HepG2 (cell line): ENCODE results near the gene ZBTB46. TPM values are rescaled to one million over a fixed set of nuclear protein-coding genes. Genes with fewer than 3 reads are reported as not detected.

Source experiments
- HES4 ChIP-seq: sonication (generic); formaldehyde crosslinking; IDR thresholded peaks from 2 replicates; pipeline ENCODE4 v1.9.0; 2021; ENCODE audit warnings: mild to moderate bottlenecking, missing genetic modification reagents, borderline replicate concordance
- KMT2A ChIP-seq: sonication (generic); formaldehyde crosslinking; IDR thresholded peaks from 2 replicates; pipeline ENCODE4 v1.4.0; 2020; ENCODE audit warnings: missing genetic modification reagents
- ONECUT2 ChIP-seq: sonication (generic); formaldehyde crosslinking; IDR thresholded peaks from 2 replicates; pipeline ENCODE4 v1.4.0; 2020; ENCODE audit warnings: missing genetic modification reagents
- PAF1 ChIP-seq: IDR thresholded peaks from 2 replicates; pipeline ENCODE4 v1.6.1; 2016; ENCODE audit warnings: missing genetic modification reagents, missing compliant biosample characterization
- RBAK ChIP-seq: sonication (generic); formaldehyde crosslinking; IDR thresholded peaks from 2 replicates; pipeline ENCODE4 v1.5.1; 2020; ENCODE audit warnings: mild to moderate bottlenecking, missing genetic modification reagents
- TAF15 ChIP-seq: fragments of 200-400 bp; formaldehyde crosslinking; IDR thresholded peaks from one replicate; pipeline ENCODE4 v1.6.1; 2018; ENCODE audit warnings: mild to moderate bottlenecking, low read depth, low read length; ENCODE audit not compliant: poor library complexity, severe bottlenecking
- TCF7L2 ChIP-seq: IDR thresholded peaks from 2 replicates; pipeline ENCODE4 v1.6.1; 2011; ENCODE audit warnings: mild to moderate bottlenecking, low read depth, low read length, moderate library complexity
- ZNF124 ChIP-seq: sonication (generic); formaldehyde crosslinking; IDR thresholded peaks from 2 replicates; pipeline ENCODE4 v1.4.0; 2020; ENCODE audit warnings: missing genetic modification reagents
- ZNF546 ChIP-seq: sonication (generic); formaldehyde crosslinking; conservative IDR thresholded peaks from 2 replicates; pipeline ENCODE4 v1.8.1; 2023; ENCODE audit warnings: mild to moderate bottlenecking, missing genetic modification reagents
- ZNF674 ChIP-seq: sonication (generic); formaldehyde crosslinking; IDR thresholded peaks from 2 replicates; pipeline ENCODE4 v1.5.0; 2020; ENCODE audit warnings: low read depth, mild to moderate bottlenecking, missing genetic modification reagents
- ZNF709 ChIP-seq: sonication (generic); formaldehyde crosslinking; IDR thresholded peaks from 2 replicates; pipeline ENCODE4 v1.5.0; 2020; ENCODE audit warnings: mild to moderate bottlenecking, missing genetic modification reagents
- ZNF780A ChIP-seq: sonication (generic); formaldehyde crosslinking; IDR thresholded peaks from 2 replicates; pipeline ENCODE4 v1.8.0; 2022; ENCODE audit warnings: mild to moderate bottlenecking, missing genetic modification reagents, moderate library complexity
- polyA plus RNA-seq, 8 experiments: library from polyadenylated mRNA; depleted of rRNA in 3 of 8; stranded (reverse) in 7 of 8; unstranded in 1 of 8; fragments of >200 nt; fragmentation: Illumina TruSeq in 4 of 8; extraction: Trizol in 4 of 8; gene quantifications; 2 replicates each; pipeline versions ENCODE4 v1.2.1 to v1.2.3, GENCODE V29; 2011 to 2016; ENCODE audit warnings: low read depth in 4 of 8, missing spikeins in 1 of 8, mixed read lengths in 1 of 8; ENCODE audit not compliant: insufficient read depth in 1 of 8
- total RNA-seq, 5 experiments: library from RNA; depleted of rRNA; stranded (reverse); fragments of >200 nt; fragmentation: Illumina TruSeq; extraction: Trizol; gene quantifications; 2 replicates each; pipeline ENCODE4 v1.2.3, GENCODE V29; 2016; ENCODE audit warnings: low read depth in 1 of 5
- TF ChIP-seq, protein P1 (sequence below): IDR thresholded peaks from 2 replicates; pipeline ENCODE4 v1.4.0; 2020; ENCODE audit warnings: mild to moderate bottlenecking, missing genetic modification reagents
- TF ChIP-seq, protein P2 (sequence below): sonication (generic); formaldehyde crosslinking; IDR thresholded peaks from 2 replicates; pipeline ENCODE4 v1.5.0; 2020; ENCODE audit warnings: mild to moderate bottlenecking, missing genetic modification reagents
- TF ChIP-seq, protein P3 (sequence below): fragments of 450-650 bp; IDR thresholded peaks from 2 replicates; pipeline ENCODE4 v1.6.1; 2016
- TF ChIP-seq, protein P4 (sequence below): sonication (generic); formaldehyde crosslinking; IDR thresholded peaks from 2 replicates; pipeline ENCODE4 v1.4.0; 2020; ENCODE audit warnings: mild to moderate bottlenecking, missing genetic modification reagents

The ZBTB46 gene
- total and polyA plus RNA-seq, 2 of the 13 experiments (the other 11 are each of a cell fraction or from before 2014, with no cell fraction given) = 1.6 to 13.5 TPM

DNA sequence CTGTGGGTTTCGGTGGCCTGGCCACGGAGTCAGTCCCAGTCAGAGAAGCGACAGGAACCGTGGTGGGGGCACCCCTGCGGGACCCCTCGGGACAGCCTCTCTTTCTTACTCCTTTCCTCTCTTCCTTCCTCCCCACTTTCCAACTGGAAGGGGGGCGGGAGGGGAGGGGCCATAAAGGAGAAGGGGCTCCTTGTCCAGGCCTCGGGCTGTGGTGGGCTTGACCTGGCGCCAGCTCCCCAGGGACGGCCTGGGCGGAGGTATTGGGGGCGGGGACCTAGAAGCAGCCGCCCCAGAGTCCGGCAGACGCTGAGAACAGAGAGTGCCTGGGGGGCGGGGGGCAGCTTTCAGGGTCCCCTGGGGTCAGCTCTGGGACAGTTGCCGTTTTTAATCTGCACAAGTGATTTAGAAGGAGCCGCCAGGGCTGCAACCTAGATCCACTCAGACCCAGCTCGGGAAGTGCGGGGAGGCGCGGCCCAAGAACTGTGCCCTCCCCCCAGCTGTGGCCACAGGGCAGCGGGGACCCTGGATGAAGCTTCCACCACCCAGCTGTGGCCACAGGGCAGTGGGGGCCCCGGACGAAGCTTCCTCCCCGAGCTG, 23.8 kb upstream of the ZBTB46 start (continued):
- TF ChIP-seq, protein P1, sequence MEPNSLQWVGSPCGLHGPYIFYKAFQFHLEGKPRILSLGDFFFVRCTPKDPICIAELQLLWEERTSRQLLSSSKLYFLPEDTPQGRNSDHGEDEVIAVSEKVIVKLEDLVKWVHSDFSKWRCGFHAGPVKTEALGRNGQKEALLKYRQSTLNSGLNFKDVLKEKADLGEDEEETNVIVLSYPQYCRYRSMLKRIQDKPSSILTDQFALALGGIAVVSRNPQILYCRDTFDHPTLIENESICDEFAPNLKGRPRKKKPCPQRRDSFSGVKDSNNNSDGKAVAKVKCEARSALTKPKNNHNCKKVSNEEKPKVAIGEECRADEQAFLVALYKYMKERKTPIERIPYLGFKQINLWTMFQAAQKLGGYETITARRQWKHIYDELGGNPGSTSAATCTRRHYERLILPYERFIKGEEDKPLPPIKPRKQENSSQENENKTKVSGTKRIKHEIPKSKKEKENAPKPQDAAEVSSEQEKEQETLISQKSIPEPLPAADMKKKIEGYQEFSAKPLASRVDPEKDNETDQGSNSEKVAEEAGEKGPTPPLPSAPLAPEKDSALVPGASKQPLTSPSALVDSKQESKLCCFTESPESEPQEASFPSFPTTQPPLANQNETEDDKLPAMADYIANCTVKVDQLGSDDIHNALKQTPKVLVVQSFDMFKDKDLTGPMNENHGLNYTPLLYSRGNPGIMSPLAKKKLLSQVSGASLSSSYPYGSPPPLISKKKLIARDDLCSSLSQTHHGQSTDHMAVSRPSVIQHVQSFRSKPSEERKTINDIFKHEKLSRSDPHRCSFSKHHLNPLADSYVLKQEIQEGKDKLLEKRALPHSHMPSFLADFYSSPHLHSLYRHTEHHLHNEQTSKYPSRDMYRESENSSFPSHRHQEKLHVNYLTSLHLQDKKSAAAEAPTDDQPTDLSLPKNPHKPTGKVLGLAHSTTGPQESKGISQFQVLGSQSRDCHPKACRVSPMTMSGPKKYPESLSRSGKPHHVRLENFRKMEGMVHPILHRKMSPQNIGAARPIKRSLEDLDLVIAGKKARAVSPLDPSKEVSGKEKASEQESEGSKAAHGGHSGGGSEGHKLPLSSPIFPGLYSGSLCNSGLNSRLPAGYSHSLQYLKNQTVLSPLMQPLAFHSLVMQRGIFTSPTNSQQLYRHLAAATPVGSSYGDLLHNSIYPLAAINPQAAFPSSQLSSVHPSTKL (CRISPR knock-in tag) = no peak
- TF ChIP-seq TCF7L2 (no peak), ZNF780A (CRISPR knock-in tag) (no peak), PAF1 (CRISPR knock-in tag) (no peak), TAF15 (no peak), KMT2A (CRISPR knock-in tag) (no peak), ZNF709 (CRISPR knock-in tag) (no peak; the same call in 1 of the 2 replicates), ONECUT2 (CRISPR knock-in tag) (no peak), ZNF546 (CRISPR knock-in tag) (no peak), RBAK (0 out of 2 replicates have a peak, but pooled peaks have one; percentile 20), ZNF124 (CRISPR knock-in tag) (no peak), ZNF674 (no peak), HES4 (no peak)
- TF ChIP-seq, protein P2, sequence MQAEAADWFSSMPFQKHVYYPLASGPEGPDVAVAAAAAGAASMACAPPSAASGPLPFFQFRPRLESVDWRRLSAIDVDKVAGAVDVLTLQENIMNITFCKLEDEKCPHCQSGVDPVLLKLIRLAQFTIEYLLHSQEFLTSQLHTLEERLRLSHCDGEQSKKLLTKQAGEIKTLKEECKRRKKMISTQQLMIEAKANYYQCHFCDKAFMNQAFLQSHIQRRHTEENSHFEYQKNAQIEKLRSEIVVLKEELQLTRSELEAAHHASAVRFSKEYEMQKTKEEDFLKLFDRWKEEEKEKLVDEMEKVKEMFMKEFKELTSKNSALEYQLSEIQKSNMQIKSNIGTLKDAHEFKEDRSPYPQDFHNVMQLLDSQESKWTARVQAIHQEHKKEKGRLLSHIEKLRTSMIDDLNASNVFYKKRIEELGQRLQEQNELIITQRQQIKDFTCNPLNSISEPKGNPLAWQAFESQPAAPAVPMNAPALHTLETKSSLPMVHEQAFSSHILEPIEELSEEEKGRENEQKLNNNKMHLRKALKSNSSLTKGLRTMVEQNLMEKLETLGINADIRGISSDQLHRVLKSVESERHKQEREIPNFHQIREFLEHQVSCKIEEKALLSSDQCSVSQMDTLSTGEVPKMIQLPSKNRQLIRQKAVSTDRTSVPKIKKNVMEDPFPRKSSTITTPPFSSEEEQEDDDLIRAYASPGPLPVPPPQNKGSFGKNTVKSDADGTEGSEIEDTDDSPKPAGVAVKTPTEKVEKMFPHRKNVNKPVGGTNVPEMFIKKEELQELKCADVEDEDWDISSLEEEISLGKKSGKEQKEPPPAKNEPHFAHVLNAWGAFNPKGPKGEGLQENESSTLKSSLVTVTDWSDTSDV (CRISPR knock-in tag) = no peak; the same call in 1 of the 2 replicates
- TF ChIP-seq, protein P3, sequence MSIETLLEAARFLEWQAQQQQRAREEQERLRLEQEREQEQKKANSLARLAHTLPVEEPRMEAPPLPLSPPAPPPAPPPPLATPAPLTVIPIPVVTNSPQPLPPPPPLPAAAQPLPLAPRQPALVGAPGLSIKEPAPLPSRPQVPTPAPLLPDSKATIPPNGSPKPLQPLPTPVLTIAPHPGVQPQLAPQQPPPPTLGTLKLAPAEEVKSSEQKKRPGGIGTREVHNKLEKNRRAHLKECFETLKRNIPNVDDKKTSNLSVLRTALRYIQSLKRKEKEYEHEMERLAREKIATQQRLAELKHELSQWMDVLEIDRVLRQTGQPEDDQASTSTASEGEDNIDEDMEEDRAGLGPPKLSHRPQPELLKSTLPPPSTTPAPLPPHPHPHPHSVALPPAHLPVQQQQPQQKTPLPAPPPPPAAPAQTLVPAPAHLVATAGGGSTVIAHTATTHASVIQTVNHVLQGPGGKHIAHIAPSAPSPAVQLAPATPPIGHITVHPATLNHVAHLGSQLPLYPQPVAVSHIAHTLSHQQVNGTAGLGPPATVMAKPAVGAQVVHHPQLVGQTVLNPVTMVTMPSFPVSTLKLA = no peak
- TF ChIP-seq, protein P4, sequence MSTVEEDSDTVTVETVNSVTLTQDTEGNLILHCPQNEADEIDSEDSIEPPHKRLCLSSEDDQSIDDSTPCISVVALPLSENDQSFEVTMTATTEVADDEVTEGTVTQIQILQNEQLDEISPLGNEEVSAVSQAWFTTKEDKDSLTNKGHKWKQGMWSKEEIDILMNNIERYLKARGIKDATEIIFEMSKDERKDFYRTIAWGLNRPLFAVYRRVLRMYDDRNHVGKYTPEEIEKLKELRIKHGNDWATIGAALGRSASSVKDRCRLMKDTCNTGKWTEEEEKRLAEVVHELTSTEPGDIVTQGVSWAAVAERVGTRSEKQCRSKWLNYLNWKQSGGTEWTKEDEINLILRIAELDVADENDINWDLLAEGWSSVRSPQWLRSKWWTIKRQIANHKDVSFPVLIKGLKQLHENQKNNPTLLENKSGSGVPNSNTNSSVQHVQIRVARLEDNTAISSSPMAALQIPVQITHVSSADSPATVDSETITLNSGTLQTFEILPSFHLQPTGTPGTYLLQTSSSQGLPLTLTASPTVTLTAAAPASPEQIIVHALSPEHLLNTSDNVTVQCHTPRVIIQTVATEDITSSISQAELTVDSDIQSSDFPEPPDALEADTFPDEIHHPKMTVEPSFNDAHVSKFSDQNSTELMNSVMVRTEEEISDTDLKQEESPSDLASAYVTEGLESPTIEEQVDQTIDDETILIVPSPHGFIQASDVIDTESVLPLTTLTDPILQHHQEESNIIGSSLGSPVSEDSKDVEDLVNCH (CRISPR knock-in tag) = no peak
